ENCODE results near the gene ACAP1. TPM values are rescaled to one million over a fixed set of nuclear protein-coding genes. Genes with fewer than 3 reads are reported as not detected.

The ACAP1 gene
- total RNA-seq, 1 experiment from 2014 or later, result 8.8 TPM

DNA sequence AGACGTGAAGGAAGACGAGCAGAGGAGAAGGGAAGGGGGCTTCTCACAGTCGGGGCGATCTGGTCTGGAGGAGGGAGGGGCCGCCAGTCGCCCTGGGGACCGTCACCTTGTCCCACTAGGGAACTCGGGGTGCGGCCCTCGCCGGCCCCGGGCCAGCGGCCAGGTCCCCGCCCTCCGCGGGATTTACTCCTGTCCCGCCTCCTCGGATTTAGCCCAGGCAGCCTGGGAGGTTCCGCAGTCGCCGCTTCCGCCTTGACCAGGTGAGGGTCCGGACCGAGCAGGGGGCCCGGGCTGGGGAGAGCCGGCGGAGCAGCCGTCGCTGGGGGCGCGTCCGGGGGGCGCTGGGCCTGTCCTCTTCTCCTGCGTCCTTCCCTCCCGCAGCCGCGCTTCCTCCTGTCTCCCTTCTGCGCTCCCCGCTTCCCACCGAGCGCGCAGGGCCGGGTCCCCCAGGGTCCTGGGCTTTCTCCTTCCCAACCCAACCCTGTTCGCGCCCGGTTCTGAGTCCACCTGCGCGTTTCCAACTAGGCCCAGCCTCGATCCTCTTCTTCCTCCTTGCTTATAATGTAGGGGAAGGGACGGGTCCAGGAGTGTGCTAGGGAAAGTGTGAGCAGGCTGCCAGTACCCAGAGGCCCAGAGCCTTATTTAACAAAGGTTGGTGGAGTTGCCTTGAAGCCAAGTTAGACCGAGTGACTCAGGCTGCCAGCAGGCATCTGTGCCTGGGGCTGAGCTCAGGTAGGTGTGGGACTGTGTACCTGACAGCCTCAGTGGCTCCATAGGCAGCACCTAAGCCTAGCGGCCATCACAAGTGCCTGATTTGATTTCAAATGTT, 44.7 kb downstream of the ACAP1 start, which contains the start of gene TNK1 (continued):
- TF ChIP-seq CEBPB (IDR thresholded peaks at IDR 0.05; ENCODE audit: low read depth) (no peak), SRF (IDR thresholded peaks at IDR 0.05; ENCODE audit: low read depth) (no peak), ELF1 (IDR thresholded peaks at IDR 0.05; ENCODE audit: borderline replicate concordance, low read depth) (no peak; the same call in 1 of the 2 replicates), EGR1 (IDR thresholded peaks at IDR 0.05; ENCODE audit: low read depth) (no peak), POLR2A (IDR thresholded peaks at IDR 0.05; ENCODE audit: borderline replicate concordance, extremely low read depth, insufficient read depth, insufficient read length) (peak; percentile 76), SIN3A (IDR thresholded peaks at IDR 0.05; ENCODE audit: low read depth) (no peak; the same call in 1 of the 2 replicates)

DNA sequence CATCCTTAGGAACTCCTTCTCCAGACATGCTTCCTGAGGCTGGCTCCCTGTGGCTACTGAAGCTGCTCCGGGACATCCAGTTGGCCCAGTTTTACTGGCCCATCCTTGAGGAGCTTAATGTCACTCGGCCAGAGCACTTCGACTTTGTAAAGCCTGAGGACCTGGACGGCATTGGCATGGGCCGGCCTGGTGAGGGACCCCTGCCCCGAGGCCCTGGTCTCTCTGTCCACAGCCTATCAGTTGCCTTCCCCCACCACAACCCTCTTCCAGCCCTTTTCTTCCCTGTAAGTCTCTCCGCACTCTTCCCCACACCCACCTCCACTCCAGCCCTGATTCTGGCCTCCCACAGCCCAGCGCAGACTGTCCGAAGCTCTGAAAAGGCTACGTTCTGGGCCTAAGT, 46.6 kb downstream of the ACAP1 start:
- H3K9ac ChIP-seq (ENCODE audit: low read length), result no peak overlapping the region
- no peak overlapping the region for H3K4me3 ChIP-seq (replicated peaks in 1 of 2; ENCODE audit: low read depth in 1 of 2, low read length in 2 of 2)
- ChIA-PET RAD21 (ENCODE audit: low non-redundant PET in 1 of 2, low total read pairs in 2 of 2, uncharacterized antibody in 2 of 2, unreplicated experiment in 2 of 2) (no interaction called here), CTCF (no interaction called here), POLR2A (interaction anchor here (1.4 kb wide), 1 partner anchor 52 kb away, joined by 4 read pairs; the partner anchor contains the start of gene TMEM102)
- no peak for TF ChIP-seq EZH2 (IDR thresholded peaks at IDR 0.05)
- TF ChIP-seq POLR2A (IDR thresholded peaks at IDR 0.05; ENCODE audit: borderline replicate concordance, extremely low read depth, insufficient read depth, insufficient read length), result no peak
- TF ChIP-seq ELF1 (IDR thresholded peaks at IDR 0.05; ENCODE audit: borderline replicate concordance, low read depth), result no peak
- TF ChIP-seq, protein P1, sequence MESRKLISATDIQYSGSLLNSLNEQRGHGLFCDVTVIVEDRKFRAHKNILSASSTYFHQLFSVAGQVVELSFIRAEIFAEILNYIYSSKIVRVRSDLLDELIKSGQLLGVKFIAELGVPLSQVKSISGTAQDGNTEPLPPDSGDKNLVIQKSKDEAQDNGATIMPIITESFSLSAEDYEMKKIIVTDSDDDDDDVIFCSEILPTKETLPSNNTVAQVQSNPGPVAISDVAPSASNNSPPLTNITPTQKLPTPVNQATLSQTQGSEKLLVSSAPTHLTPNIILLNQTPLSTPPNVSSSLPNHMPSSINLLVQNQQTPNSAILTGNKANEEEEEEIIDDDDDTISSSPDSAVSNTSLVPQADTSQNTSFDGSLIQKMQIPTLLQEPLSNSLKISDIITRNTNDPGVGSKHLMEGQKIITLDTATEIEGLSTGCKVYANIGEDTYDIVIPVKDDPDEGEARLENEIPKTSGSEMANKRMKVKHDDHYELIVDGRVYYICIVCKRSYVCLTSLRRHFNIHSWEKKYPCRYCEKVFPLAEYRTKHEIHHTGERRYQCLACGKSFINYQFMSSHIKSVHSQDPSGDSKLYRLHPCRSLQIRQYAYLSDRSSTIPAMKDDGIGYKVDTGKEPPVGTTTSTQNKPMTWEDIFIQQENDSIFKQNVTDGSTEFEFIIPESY (IDR thresholded peaks at IDR 0.05; ENCODE audit: extremely low read depth, insufficient replicate concordance, low read length), result no peak
- TF ChIP-seq CBX3 (IDR thresholded peaks at IDR 0.05; ENCODE audit: low read depth), result no peak
- no peak for TF ChIP-seq SP1 (IDR thresholded peaks at IDR 0.05; ENCODE audit: low read depth)
- TF ChIP-seq, protein P2, sequence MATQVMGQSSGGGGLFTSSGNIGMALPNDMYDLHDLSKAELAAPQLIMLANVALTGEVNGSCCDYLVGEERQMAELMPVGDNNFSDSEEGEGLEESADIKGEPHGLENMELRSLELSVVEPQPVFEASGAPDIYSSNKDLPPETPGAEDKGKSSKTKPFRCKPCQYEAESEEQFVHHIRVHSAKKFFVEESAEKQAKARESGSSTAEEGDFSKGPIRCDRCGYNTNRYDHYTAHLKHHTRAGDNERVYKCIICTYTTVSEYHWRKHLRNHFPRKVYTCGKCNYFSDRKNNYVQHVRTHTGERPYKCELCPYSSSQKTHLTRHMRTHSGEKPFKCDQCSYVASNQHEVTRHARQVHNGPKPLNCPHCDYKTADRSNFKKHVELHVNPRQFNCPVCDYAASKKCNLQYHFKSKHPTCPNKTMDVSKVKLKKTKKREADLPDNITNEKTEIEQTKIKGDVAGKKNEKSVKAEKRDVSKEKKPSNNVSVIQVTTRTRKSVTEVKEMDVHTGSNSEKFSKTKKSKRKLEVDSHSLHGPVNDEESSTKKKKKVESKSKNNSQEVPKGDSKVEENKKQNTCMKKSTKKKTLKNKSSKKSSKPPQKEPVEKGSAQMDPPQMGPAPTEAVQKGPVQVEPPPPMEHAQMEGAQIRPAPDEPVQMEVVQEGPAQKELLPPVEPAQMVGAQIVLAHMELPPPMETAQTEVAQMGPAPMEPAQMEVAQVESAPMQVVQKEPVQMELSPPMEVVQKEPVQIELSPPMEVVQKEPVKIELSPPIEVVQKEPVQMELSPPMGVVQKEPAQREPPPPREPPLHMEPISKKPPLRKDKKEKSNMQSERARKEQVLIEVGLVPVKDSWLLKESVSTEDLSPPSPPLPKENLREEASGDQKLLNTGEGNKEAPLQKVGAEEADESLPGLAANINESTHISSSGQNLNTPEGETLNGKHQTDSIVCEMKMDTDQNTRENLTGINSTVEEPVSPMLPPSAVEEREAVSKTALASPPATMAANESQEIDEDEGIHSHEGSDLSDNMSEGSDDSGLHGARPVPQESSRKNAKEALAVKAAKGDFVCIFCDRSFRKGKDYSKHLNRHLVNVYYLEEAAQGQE (IDR thresholded peaks at IDR 0.05; ENCODE audit: low read depth), result no peak
- TF ChIP-seq, protein P3, sequence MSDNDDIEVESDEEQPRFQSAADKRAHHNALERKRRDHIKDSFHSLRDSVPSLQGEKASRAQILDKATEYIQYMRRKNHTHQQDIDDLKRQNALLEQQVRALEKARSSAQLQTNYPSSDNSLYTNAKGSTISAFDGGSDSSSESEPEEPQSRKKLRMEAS (IDR thresholded peaks at IDR 0.05), result no peak
- no peak for DNase-seq (ENCODE audit: low read depth, low spot score)
- intact Hi-C loops (cut with micrococcal nuclease), result no loop called here
- no peaks in the 10 kb centered on the region for H3K9me2 ChIP-seq (ENCODE audit: insufficient read depth)
- peaks cover 8 to 26% of the 10 kb centered on the region in 2 experiments; a peak in 3 of 4 replicates for H3K4me1 ChIP-seq (ENCODE audit: control insufficient read depth in 1 of 2, insufficient read depth in 2 of 2, low read length in 2 of 2)
- H3K27ac ChIP-seq (ENCODE audit: low read depth, low read length), result no peak overlapping the region
- BruUV-seq (replicated peaks), result no TSS peak
- ATAC-seq, result no peak
- H3K4me2 ChIP-seq (ENCODE audit: low read length), result no peak overlapping the region
- H3K9me3 ChIP-seq (ENCODE audit: control insufficient read depth in 1 of 2, insufficient read depth in 1 of 2, low read depth in 1 of 2, low read length in 2 of 2), result 0 out of 4 replicates have a peak, but pooled peaks cover 0 to 7% of the 10 kb centered on the region in 2 experiments
- H2AFZ ChIP-seq (ENCODE audit: low read depth, low read length, poor library complexity, severe bottlenecking), result no peak overlapping the region
- no peaks in the 10 kb centered on the region for H4K20me1 ChIP-seq (ENCODE audit: insufficient read depth)
- no peaks in the 10 kb centered on the region for H3K27me3 ChIP-seq (ENCODE audit: insufficient read depth, low read length)
- peaks cover 0 to 9% of the 10 kb centered on the region in 2 experiments; a peak in 2 of 4 replicates for H3K36me3 ChIP-seq (ENCODE audit: control insufficient read depth in 1 of 2, insufficient read depth in 2 of 2, low read length in 2 of 2)
- H3K79me2 ChIP-seq (ENCODE audit: insufficient read depth, low read length), result peaks cover 8% of the 10 kb centered on the region; the same call in 1 of the 2 replicates

Data from HCT116 (cell line).